Activated B cell treated with CpG ODN at 0.5 μM for 24 hours (primary cell): ENCODE results near the gene LETMD1. TPM values are rescaled to one million over a fixed set of nuclear protein-coding genes. Genes with fewer than 3 reads are reported as not detected.
"Not testable (repeated sequence)": the region's sequence is repeated elsewhere in the genome, so short reads cannot be mapped to it uniquely, and the experiment has no call there.

Experiments used
- ATAC-seq: fragments of 200-7000 bp; cut with Tn5 transposase; one replicate; pipeline ENCODE4 v1.10.0; 2021; ENCODE audit warnings: low read depth, mild to moderate bottlenecking, moderate library complexity
- CTCF ChIA-PET: fragments of 350-600 bp; sonication (Branson Sonifier 250); formaldehyde crosslinking; loops from one replicate; lab custom pipeline; 2021; ENCODE audit warnings: antibody characterized with exemption; lab: Charles Lee
- POLR2A ChIA-PET: fragments of 350-600 bp; sonication (Branson Sonifier 250); formaldehyde crosslinking; loops from one replicate; lab custom pipeline; 2021; ENCODE audit warnings: antibody characterized with exemption; lab: Charles Lee
- DNase-seq: peaks from one replicate; pipeline ENCODE4 v3.0.0; 2022
- H3K27ac Mint-ChIP-seq: one replicate; pipeline ENCODE4 v1.8.0; 2020; ENCODE audit warnings: mixed read lengths
- H3K27me3 Mint-ChIP-seq: one replicate; pipeline ENCODE4 v1.8.0; 2021; ENCODE audit warnings: mixed read lengths
- H3K36me3 Mint-ChIP-seq: one replicate; pipeline ENCODE4 v1.8.0; 2021; ENCODE audit warnings: low read depth, mixed read lengths
- H3K4me1 Mint-ChIP-seq: one replicate; pipeline ENCODE4 v1.8.0; 2021; ENCODE audit warnings: mixed read lengths
- H3K4me3 Mint-ChIP-seq: one replicate; pipeline ENCODE4 v1.8.0; 2020; ENCODE audit warnings: mild to moderate bottlenecking, mixed read lengths
- H3K9me3 Mint-ChIP-seq: one replicate; pipeline ENCODE4 v1.8.0; 2020; ENCODE audit warnings: mixed read lengths
- CTCF ChIP-seq: fragments of 200-600 bp; IDR thresholded peaks from one replicate; pipeline ENCODE4 v1.8.0; 2022; ENCODE audit warnings: antibody characterized with exemption, mild to moderate bottlenecking
- intact Hi-C: fragments of 100-400 bp; cut with micrococcal nuclease; formaldehyde crosslinking; loops from one replicate; pipeline ENCODE4 v1.15.1; 2024
- total RNA-seq: library from RNA; stranded (reverse); gene quantifications from 2 replicates; pipeline ENCODE4 v1.2.3, GENCODE V29; 2022

Gene LETMD1
- total RNA-seq, 1 donor from 2014 or later: 92.0 TPM

- Mint-ChIP-seq H3K4me1 (peaks cover 14% of the 10 kb centered on the region), H3K4me3 (no peak overlapping the region), H3K36me3 (peaks cover 7% of the 10 kb centered on the region), H3K27me3 (no peaks in the 10 kb centered on the region), H3K27ac (no peak overlapping the region), H3K9me3 (no peaks in the 10 kb centered on the region)
- ATAC-seq (no peak), DNase-seq (no peak)
- intact Hi-C loops: no loop called here
- ChIA-PET CTCF (interaction anchor here (0.6 kb wide), 1 partner anchor 398 kb away, joined by 3 read pairs; no protein-coding TSS in a partner anchor), POLR2A (no interaction called here)
- TF ChIP-seq CTCF: no peak
These were observed 35.4 kb upstream of the LETMD1 start for GRCh38 chr12:51012570-51013236.

- no peak for ATAC-seq
- Mint-ChIP-seq H3K36me3 (peaks cover 3% of the 10 kb centered on the region), H3K4me3 (no peak overlapping the region), H3K9me3 (no peaks in the 10 kb centered on the region), H3K27ac (no peak overlapping the region), H3K27me3 (no peaks in the 10 kb centered on the region), H3K4me1 (peaks cover 12% of the 10 kb centered on the region)
- TF ChIP-seq CTCF: no peak
- ChIA-PET POLR2A (no interaction called here), CTCF (no interaction called here)
- DNase-seq: no peak
- intact Hi-C loops: no loop called here
These were observed 34.7 kb upstream of the LETMD1 start for GRCh38 chr12:51013441-51013840.

DNA sequence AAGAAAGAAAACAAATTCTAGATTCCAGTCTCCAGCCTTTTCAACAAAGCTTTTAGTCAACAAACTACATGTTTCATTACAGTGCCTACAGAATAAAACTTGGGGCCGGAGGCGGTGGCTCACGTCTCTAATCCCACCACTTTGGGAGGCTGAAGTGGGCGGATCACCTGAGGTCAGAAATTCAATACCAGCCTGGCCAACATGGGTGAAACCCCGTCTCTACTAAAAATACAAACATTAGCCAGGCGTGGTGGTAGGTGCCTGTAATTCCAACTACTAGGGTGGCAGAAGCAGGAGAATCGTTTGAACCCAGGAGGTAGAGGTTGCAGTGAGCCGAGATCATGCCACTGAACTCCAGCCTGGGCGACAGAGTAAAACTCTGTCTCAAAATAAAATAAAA lies 33.7 kb upstream of the LETMD1 start:
- DNase-seq, H3K4me3 Mint-ChIP-seq, H3K27ac Mint-ChIP-seq, CTCF ChIA-PET, H3K9me3 Mint-ChIP-seq, H3K4me1 Mint-ChIP-seq, intact Hi-C loops, H3K36me3 Mint-ChIP-seq, H3K27me3 Mint-ChIP-seq, POLR2A ChIA-PET, ATAC-seq: not testable (repeated sequence)

- Mint-ChIP-seq H3K4me1 (peaks cover 11% of the 10 kb centered on the region), H3K27me3 (no peaks in the 10 kb centered on the region), H3K36me3 (no peaks in the 10 kb centered on the region), H3K4me3 (no peak overlapping the region), H3K9me3 (no peaks in the 10 kb centered on the region), H3K27ac (no peak overlapping the region)
- DNase-seq (no peak), ATAC-seq (no peak)
- intact Hi-C loops: no loop called here
- CTCF ChIA-PET: no interaction called here
- TF ChIP-seq CTCF: no peak
- POLR2A ChIA-PET: interaction anchor here (0.6 kb wide), 1 partner anchor 118 kb away, joined by 3 read pairs; no protein-coding TSS in a partner anchor
These were observed 30.7 kb upstream of the LETMD1 start for GRCh38 chr12:51017452-51017851.

GRCh38 chr12:51018956-51019355 lies 29.2 kb upstream of the LETMD1 start:
- H3K27ac Mint-ChIP-seq: no peak overlapping the region
- intact Hi-C loops: no loop called here
- ChIA-PET POLR2A (interaction anchor here (0.7 kb wide), 2 partner anchors 795 to 888 kb away, joined by 3 to 8 read pairs; no protein-coding TSS in a partner anchor), CTCF (no interaction called here)
- H3K9me3 Mint-ChIP-seq: no peaks in the 10 kb centered on the region
- peaks cover 18% of the 10 kb centered on the region for H3K4me1 Mint-ChIP-seq
- no peak for DNase-seq
- H3K27me3 Mint-ChIP-seq: no peaks in the 10 kb centered on the region
- no peaks in the 10 kb centered on the region for H3K36me3 Mint-ChIP-seq
- no peak overlapping the region for H3K4me3 Mint-ChIP-seq
- no peak for ATAC-seq
- no peak for TF ChIP-seq CTCF
